Psoas muscle (tissue), 8 donors: ENCODE data around the gene NBPF11. TPM values are rescaled to one million over a fixed set of nuclear protein-coding genes. Genes with fewer than 3 reads are reported as not detected.
A peak's percentile ranks its signal among the peaks of the same experiment; 100 is the strongest.
"Not testable (repeated sequence)": the region's sequence is repeated elsewhere in the genome, so short reads cannot be mapped to it uniquely, and the experiment has no call there.

Experiments used
- ATAC-seq, 4 donors: fragments of 200-7000 bp; cut with Tn5 transposase; one replicate each; pipeline ENCODE4 v1.9.1; 2020; ENCODE audit warnings: moderate library complexity in 3 of 4, mild to moderate bottlenecking in 2 of 4
- DNase-seq, 2 donors: peaks; one replicate each; pipeline ENCODE4 v3.0.0-alpha.2; 2020
- H3K27ac ChIP-seq: fragments of 200-600 bp; one replicate; pipeline ENCODE4 v1.8.0; 2022
- H3K27me3 ChIP-seq, 3 donors: fragments of 200-600 bp in 1 of 3; one replicate each; pipeline versions ENCODE4 v1.6.1 to v1.8.0; 2013 to 2022; ENCODE audit warnings: low read length in 2 of 3, mild to moderate bottlenecking in 2 of 3, moderate library complexity in 1 of 3; ENCODE audit not compliant: insufficient read depth in 3 of 3
- H3K36me3 ChIP-seq, 2 donors: fragments of 200-600 bp in 1 of 2; one replicate each; pipeline versions ENCODE4 v1.6.1 to v1.8.0; 2013 to 2022; ENCODE audit warnings: low read depth in 1 of 2, mild to moderate bottlenecking in 1 of 2, moderate library complexity in 1 of 2; ENCODE audit not compliant: insufficient read depth in 1 of 2
- H3K4me1 ChIP-seq: fragments of 200-600 bp; one replicate; pipeline ENCODE4 v1.8.0; 2022
- H3K4me3 ChIP-seq: fragments of 200-600 bp; one replicate; pipeline ENCODE4 v1.8.0; 2022; ENCODE audit warnings: mild to moderate bottlenecking
- H3K9me3 ChIP-seq: fragments of 200-600 bp; one replicate; pipeline ENCODE4 v1.8.0; 2022
- whole genome bisulfite sequencing, 3 donors: extraction: QIAGEN DNeasy Blood & Tissue Kit; methylation state at CpG; one replicate each; pipeline versions ENCODE4 v1.1.6 to v1.1.7; 2013; 5-methylcytosine and 5-hydroxymethylcytosine counted together
- intact Hi-C, 2 donors: fragments of 100-400 bp; cut with DNase I; formaldehyde crosslinking; loops; one replicate each; pipeline versions ENCODE4 v1.11.0 to v1.14.2; 2022
- polyA plus RNA-seq, 3 donors: library from polyadenylated mRNA; stranded (reverse); fragments of 200-250 nt; gene quantifications; one replicate each; pipeline ENCODE4 v1.2.3, GENCODE V29; 2013
- total RNA-seq, 4 donors: library from RNA; stranded (reverse); fragmentation: NEBNext Ultra II Directional in 2 of 4; extraction: Animal tissue kit (Norgen Biotek cat#: 25700) in 2 of 4; gene quantifications; one replicate each; pipeline versions ENCODE4 v1.2.1 to v1.2.4, GENCODE V29; 2021 to 2023
- TF ChIP-seq, protein P1 (sequence below): fragments of 200-600 bp; IDR thresholded peaks from one replicate; pipeline ENCODE4 v1.8.0; 2022; ENCODE audit warnings: antibody characterized with exemption
- donor health status: healthy with polysubstance abuse.
- donor health status: DM: no; HTN: no; CAD: no; lungs with moderate emphysema.
- donor health status: Bipolar disorder and iron deficiency.
- donor health status: healthy.
- donor health status: DM: yes; HTN: yes; CAD: no.
- donor health status: DM: no; HTN: no; CAD: no.
- donor health status: DM: no; HTN: no; CAD: no.
- donor health status: DM: yes; HTN: yes; CAD: no.

Gene NBPF11
- total and polyA plus RNA-seq, 7 donors = 1.2 to 2.5 (median 2.2) TPM

GRCh38 chr1:148160048-148160342 lies 7.9 kb upstream of the NBPF11 start:
- peak in 1 of 2 donors; percentile 22 for DNase-seq
- H3K27ac ChIP-seq = no peak overlapping the region
- no peaks in the 10 kb centered on the region for H3K36me3 ChIP-seq
- TF ChIP-seq, protein P1, sequence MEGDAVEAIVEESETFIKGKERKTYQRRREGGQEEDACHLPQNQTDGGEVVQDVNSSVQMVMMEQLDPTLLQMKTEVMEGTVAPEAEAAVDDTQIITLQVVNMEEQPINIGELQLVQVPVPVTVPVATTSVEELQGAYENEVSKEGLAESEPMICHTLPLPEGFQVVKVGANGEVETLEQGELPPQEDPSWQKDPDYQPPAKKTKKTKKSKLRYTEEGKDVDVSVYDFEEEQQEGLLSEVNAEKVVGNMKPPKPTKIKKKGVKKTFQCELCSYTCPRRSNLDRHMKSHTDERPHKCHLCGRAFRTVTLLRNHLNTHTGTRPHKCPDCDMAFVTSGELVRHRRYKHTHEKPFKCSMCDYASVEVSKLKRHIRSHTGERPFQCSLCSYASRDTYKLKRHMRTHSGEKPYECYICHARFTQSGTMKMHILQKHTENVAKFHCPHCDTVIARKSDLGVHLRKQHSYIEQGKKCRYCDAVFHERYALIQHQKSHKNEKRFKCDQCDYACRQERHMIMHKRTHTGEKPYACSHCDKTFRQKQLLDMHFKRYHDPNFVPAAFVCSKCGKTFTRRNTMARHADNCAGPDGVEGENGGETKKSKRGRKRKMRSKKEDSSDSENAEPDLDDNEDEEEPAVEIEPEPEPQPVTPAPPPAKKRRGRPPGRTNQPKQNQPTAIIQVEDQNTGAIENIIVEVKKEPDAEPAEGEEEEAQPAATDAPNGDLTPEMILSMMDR = no peak
- no peak overlapping the region for H3K4me3 ChIP-seq
- 53 to 63% (median 59%) methylated on average over 15 of the region's 15 CpGs for WGBS, 3 donors
- H3K4me1 ChIP-seq = no peaks in the 10 kb centered on the region
- H3K9me3 ChIP-seq = no peaks in the 10 kb centered on the region
- H3K27me3 ChIP-seq = peaks cover 0 to 33% (median 12%) of the 10 kb centered on the region in 3 donors
- intact Hi-C loops = no loop called here
- no peak for ATAC-seq

DNA sequence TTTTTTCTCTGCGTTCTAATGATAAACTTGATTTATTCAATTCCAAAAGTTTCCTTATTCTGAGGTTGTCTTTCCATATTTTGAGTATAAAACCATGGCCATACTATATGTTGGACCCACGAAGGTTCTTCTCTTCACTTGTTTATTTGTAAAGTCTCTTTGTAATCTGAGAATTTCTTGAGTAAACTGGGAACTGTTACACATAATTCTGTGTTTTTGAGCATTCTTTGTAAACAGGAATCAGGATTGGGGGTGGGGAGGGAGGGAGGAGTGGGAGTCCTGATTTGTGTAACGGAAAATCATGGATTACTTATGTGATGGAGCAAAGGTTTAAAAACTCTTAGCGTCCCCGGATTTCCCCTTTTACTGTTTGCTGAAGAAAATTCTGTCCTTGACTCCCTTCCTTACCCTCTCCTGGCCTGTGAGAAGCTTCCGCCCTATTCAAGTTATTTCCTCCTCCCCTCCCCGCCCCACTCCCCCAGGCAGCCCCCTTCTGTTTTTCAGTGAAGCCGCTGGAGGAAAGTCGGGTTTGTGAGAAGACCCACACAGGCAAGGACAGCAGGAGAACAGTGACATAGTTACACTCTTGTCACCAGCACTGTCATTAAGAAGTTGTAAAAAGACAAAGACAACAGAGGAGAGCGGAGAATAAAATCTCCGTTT lies 6.4 kb upstream of the NBPF11 start:
- intact Hi-C loops = no loop called here
- Histone ChIP-seq H3K4me1 (no peaks in the 10 kb centered on the region), H3K27me3 (peaks cover 0 to 33% (median 12%) of the 10 kb centered on the region in 3 donors), H3K9me3 (no peaks in the 10 kb centered on the region), H3K36me3 (no peaks in the 10 kb centered on the region), H3K4me3 (no peak overlapping the region), H3K27ac (no peak overlapping the region)
- TF ChIP-seq, protein P1 = no peak
- no peak for DNase-seq
- WGBS, 3 donors = 38 to 50% (median 49%) methylated on average over 11 of the region's 11 CpGs
- no peak for ATAC-seq

GRCh38 chr1:148157803-148158202 lies 5.7 kb upstream of the NBPF11 start:
- intact Hi-C loops, H3K36me3 ChIP-seq, DNase-seq, H3K4me1 ChIP-seq, H3K4me3 ChIP-seq, ATAC-seq, H3K9me3 ChIP-seq, H3K27ac ChIP-seq: not testable (repeated sequence)
- 27 to 39% (median 33%) methylated on average over 8 to 10 of the region's 23 CpGs for WGBS, 3 donors
- peaks cover 0 to 33% (median 12%) of the 10 kb centered on the region in 3 donors for H3K27me3 ChIP-seq

DNA sequence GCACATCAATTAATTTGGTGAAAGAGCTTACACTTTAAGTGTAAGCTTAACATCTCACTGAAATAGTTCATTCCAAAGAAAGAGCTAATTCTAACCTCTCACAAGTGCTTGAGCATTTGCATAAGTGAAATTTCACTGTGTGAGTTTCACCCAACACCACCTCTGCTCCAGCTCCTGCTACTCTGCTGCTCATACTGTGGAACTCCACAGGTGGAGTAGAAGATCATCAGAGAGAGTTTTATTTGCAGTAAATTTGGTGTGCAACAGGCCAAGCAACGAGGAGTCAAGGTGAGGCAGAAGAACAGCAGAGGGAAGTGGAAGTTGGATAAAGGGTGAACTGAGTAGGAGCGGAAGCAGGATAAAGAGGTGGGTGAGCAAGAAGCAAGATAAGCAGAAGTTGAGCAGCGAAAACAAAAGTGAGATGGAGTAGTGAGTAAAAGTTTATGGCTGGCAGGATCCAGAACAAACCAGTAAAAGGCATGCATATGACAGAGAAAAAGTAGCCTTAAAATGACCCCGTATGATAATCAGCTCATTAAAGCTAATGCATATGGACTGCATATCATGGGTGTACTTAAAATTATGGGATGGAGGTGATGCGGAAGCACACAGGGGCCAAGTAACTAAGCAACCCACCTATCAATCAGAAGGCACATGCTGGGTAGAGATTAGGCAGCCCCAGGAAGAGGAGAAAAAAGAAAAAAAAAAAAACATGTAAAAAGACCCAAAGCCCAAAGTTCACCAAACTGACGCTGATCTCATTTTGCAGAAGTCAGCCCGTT lies 3.6 kb upstream of the NBPF11 start:
- ATAC-seq, intact Hi-C loops: not testable (repeated sequence)
- 60 to 65% (median 63%) methylated on average over 5 to 6 of the region's 7 CpGs for WGBS, 3 donors

DNA sequence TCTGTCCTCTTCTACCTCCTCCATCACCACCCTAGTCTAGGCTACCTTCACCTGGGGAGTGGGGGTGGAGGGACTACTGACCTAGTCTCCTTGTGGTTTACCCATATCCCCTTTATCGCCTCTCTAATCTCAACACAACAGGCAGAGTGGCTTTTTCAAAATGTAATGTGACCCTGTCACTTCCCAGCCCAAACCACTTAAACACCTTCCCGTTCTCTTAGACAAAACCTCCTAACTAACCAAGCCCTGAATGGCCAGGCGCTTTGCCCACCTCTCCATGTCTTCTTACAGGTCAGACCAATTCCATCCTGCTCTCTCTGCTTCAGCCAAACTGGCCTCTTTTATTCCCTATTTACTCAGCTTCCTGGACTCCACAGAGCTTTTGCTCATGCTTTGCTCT lies 714 bp upstream of the NBPF11 start:
- intact Hi-C loops, ATAC-seq, H3K9me3 ChIP-seq, H3K27ac ChIP-seq, H3K4me1 ChIP-seq, H3K4me3 ChIP-seq, H3K27me3 ChIP-seq, DNase-seq, H3K36me3 ChIP-seq: not testable (repeated sequence)
- WGBS, 3 donors = 91 to 97% (median 97%) methylated on average over 2 to 3 of the region's 3 CpGs

More for the DNA sequence above, 3.6 kb upstream of the NBPF11 start:
- H3K4me1 ChIP-seq, H3K4me3 ChIP-seq, H3K9me3 ChIP-seq, DNase-seq, H3K36me3 ChIP-seq, H3K27ac ChIP-seq: not testable (repeated sequence)
- H3K27me3 ChIP-seq = peaks cover 0 to 21% (median 10%) of the 10 kb centered on the region in 3 donors

DNA sequence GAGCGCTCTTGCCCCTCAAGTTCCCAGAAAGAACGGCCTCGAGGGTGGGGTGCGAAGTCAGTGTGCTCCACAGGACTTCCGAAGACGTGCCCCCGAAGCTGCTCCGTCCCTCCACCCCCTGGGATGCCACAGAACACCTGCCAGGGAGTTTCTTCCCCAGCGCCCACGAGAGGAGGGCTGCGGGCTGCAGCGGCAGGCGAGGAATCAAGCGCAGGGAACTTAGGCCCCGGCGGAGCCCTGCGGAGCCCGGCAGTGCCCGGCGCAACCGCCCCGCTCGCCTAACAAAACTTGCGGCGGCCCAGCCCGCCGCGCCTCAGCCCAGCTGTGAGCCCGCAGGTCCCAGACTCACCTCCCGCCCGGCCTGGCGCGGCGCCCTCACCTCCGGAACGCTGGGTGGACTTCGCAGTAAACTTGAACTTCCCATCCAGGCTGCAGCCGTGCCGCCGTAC lies 686 bp downstream of the NBPF11 start:
- WGBS, 3 donors = 1% methylated on average over 27 to 36 of the region's 40 CpGs
- peak; percentile 48 to 64 for DNase-seq
- peak overlapping the region; percentile 69 for H3K27ac ChIP-seq
- H3K4me1 ChIP-seq, intact Hi-C loops, H3K36me3 ChIP-seq, H3K27me3 ChIP-seq, H3K9me3 ChIP-seq: not testable (repeated sequence)
- peak; percentile 60 to 75 (median 63) for ATAC-seq
- H3K4me3 ChIP-seq = peak overlapping the region; percentile 83

GRCh38 chr1:148150945-148151344 lies 1.1 kb downstream of the NBPF11 start:
- peak in 1 of 4 donors; percentile 34 for ATAC-seq
- H3K27ac ChIP-seq, H3K4me1 ChIP-seq, intact Hi-C loops, H3K9me3 ChIP-seq, H3K27me3 ChIP-seq, H3K36me3 ChIP-seq, DNase-seq: not testable (repeated sequence)
- WGBS, 3 donors = 20 to 27% (median 24%) methylated on average over 11 to 13 of the region's 13 CpGs
- peak overlapping the region; percentile 83 for H3K4me3 ChIP-seq

DNA sequence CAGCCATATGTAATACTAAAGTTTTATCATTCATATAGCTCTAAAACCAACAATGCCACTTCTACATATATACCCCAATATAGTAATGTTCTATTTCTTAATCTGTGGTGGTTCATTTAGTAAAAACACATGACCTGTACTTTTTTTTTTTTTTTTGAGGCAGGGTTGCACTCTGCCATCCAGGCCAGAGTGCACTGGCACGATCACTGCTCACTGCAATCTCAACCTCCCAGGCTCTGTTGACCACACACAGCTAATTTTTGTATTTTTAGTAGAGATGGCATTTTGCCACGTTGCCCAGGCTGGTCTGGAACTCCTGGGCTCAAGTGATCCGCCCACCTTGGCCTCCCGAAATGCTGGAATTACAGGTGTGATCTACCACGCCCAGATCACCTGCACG lies 2.1 kb downstream of the NBPF11 start:
- H3K4me1 ChIP-seq, H3K27ac ChIP-seq, ATAC-seq, H3K4me3 ChIP-seq, H3K9me3 ChIP-seq, intact Hi-C loops, H3K27me3 ChIP-seq, H3K36me3 ChIP-seq, DNase-seq: not testable (repeated sequence)
- 31 to 60% methylated on average over 1 to 2 of the region's 6 CpGs; no CpG with 5 or more reads in 1 of the 3 donors for WGBS, 3 donors

- 86 to 89% (median 87%) methylated on average over 26 to 67 of the region's 72 CpGs for WGBS, 3 donors
- H3K27me3 ChIP-seq, H3K4me1 ChIP-seq, H3K4me3 ChIP-seq, H3K27ac ChIP-seq, H3K9me3 ChIP-seq, intact Hi-C loops, ATAC-seq, DNase-seq, H3K36me3 ChIP-seq: not testable (repeated sequence)
These were observed 2.8 kb downstream of the NBPF11 start for GRCh38 chr1:148149050-148149815.
